GM10266 (cell line): ENCODE measurements around the gene ZNF281.
A peak's percentile ranks its signal among the peaks of the same experiment; 100 is the strongest.
"Not testable (repeated sequence)": the region's sequence is repeated elsewhere in the genome, so short reads cannot be mapped to it uniquely, and the experiment has no call there.

ENCODE experiments used
- DNase-seq: peaks from one replicate; pipeline ENCODE4 v3.0.0; 2012; ENCODE audit errors: extremely low spot score
- TF ChIP-seq, protein P1 (sequence below): IDR thresholded peaks from 2 replicates; pipeline ENCODE4 v1.5.1; 2012; ENCODE audit warnings: mild to moderate bottlenecking, low read depth; ENCODE audit not compliant: control insufficient read depth, insufficient read depth; ENCODE audit errors: missing control alignments

ZNF281 gene

DNA sequence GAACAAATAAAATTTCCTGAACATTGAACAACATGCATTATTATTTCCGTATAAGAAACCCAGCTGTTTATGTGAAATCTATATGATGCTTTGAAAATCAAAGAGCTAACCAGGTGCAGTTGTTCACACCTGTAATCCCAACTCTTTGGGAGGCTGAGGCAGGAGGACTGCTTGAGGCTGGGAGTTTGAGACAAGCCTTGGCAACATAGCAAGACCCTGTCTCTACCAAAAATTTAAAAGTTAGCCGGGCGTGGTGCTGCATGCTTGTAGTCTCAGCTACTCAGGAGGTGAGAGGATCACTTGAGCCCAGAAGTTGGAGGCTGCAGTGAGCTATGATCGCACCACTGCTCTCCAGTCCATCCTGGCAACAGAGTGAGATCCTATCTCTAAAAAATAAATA is 4.8 kb upstream of the ZNF281 start:
- TF ChIP-seq, protein P1, sequence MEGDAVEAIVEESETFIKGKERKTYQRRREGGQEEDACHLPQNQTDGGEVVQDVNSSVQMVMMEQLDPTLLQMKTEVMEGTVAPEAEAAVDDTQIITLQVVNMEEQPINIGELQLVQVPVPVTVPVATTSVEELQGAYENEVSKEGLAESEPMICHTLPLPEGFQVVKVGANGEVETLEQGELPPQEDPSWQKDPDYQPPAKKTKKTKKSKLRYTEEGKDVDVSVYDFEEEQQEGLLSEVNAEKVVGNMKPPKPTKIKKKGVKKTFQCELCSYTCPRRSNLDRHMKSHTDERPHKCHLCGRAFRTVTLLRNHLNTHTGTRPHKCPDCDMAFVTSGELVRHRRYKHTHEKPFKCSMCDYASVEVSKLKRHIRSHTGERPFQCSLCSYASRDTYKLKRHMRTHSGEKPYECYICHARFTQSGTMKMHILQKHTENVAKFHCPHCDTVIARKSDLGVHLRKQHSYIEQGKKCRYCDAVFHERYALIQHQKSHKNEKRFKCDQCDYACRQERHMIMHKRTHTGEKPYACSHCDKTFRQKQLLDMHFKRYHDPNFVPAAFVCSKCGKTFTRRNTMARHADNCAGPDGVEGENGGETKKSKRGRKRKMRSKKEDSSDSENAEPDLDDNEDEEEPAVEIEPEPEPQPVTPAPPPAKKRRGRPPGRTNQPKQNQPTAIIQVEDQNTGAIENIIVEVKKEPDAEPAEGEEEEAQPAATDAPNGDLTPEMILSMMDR = no peak
- no peak for DNase-seq

DNA sequence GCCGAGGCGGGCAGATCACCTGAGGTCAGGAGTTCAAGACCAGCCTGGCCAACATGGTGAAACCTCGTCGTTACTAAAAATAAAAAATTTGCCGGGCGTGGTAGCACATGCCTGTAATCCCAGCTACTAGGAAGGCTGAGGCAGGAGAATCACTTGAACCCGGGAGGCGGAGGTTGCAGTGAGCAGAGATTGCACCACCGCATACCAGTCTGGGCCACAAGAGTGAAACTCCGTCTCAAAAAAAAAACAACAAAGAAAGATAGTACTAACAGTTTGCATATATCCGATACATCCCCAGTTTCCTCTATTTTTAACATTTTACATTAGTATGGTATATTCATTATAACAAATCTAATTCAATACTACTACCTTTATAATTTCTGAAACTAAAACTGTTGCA is 3.9 kb upstream of the ZNF281 start:
- DNase-seq = not testable (repeated sequence)

DNA sequence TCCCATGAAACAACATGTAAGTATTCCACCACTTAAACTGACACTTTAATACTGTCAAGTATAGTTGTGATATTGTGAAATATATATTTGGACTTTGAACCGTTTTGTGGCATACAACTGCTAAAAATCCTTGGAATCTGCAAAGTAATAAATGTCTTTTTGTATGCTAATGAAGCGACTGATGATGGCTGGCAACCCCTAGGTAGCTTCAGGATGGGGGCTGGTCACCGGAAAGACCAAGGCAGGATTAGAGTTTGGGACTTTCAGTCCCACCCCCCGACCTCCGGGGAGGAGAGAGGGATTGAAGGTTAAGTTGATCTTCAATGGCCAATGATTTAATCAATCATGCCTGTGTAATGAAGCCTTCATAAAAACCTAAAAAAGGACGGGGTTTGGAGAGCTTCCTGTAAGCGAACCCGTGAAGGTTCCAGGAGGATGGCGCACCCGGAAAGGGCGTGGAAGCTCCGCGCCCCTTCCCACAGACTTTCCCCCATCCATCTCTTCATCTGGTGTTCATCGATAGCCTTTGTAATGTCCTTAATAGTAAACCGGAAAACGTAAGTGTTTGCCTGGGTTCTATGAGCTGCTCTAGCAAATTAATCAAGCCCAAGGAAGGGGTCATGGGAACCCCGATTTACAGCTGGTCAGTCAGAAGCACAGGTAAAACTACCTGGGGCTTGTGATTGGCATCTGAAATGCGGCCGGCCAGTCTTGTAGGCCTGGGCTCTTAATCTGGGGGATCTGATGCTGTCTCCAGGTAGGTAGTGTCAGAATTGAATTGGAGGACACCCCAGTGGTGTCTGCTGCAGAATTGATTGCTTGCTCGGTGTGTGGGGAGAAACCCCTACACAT is 1.8 kb upstream of the ZNF281 start:
- TF ChIP-seq, protein P1 = no peak
- no peak for DNase-seq

DNA sequence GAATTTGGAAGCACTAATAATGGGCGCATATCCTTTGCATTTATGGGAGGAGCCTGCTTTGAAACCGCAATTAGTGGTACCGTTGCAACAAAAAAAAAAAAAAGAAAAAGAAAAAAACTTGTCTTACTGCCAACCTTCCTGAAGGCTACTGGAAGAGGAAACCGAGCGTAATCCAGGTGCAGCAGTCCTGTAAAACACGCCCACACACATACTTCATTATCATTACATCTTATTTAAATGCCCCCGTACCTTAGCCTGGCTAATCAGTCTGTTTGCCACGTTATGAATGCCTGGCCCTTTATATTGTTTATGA is 686 bp upstream of the ZNF281 start:
- TF ChIP-seq, protein P1 = no peak
- no peak for DNase-seq

DNA sequence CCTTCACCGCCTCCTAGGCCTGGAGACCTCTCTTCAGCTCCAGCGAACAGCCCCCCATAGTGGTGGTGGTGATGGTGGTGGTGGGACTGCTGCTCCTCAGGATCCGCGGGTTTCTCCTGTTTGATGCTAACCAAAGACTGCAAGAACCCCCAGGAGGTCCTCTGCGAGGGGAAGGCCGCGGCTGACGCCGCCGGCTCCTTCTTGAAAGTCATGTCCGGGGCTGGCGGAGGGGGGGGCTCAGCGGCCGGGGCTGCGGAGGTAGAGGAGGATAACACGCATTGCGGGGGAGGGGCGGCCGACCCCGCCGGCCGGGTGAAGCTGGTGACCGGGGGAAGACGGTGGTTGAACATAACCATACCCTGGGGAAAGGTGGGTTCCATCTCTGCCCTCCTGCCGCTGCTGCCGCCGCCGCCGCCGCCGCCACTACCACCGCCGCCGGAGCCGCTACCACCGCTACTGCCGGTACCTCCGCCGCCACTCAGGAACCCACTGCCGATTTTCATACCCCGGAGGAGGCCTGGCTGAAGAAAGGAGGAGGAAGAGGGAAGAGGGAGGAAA is 554 bp downstream of the ZNF281 start:
- TF ChIP-seq, protein P1 = no peak
- DNase-seq = peak; percentile 21

DNA sequence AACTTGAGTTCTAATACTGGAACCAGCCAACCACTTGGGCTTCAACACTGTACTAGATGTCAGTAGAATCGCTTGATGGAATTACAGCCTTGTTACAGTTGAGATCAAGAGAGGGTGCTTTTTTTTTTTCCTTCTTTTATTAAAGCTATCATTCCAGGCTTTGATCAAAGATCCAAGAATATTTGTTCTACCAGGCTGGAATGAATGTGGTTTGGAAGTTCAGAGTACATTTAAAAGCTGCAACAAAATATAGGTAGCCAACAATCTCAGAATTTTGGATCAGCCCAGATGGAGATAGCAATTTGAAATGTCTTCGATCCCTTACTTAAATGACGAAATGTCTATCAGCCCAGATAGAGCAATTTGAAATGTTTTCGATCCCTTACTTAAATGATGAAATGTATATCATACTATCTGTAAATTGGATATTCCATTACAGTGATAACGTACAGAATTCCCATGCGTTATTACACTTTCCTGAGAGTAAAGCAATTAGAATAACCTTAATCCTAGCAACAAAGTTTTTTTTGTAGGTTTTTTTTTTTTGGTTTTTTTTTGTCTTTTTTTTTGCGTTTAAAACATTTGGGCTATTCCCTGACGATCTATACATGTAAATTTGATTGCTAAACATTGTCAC is 3.6 kb downstream of the ZNF281 start:
- DNase-seq = no peak
- TF ChIP-seq, protein P1 = no peak

DNA sequence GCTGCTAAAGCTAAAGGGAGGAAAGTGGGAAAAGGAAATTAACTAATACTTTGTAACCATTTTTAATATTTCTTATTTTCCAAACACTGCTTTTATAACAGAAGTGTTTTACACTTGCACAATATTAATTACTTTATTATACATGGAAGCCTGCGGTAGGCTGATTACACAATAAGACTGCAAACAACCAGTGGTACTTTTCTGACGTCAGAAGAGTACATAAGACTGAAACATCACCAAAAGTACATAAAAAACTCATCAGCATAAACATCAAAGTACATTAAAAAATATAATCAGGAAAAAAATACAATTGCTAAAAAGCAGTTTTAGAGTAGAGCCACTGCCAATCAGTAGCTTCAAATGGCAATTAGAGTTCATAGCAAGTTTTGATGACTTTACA is 4.6 kb downstream of the ZNF281 start:
- TF ChIP-seq, protein P1 = no peak
- DNase-seq = no peak
